PC-9 (cell line): ENCODE data around the gene PEX11G. TPM values are rescaled to one million over a fixed set of nuclear protein-coding genes. Genes with fewer than 3 reads are reported as not detected.

Source experiments
- BruUV-seq: library from RNA; stranded (reverse); fragments of 400-500 nt; replicated peaks from 2 replicates; lab custom pipeline; 2021; lab: Mats Ljungman, UMichigan
- CTCF ChIA-PET: fragments of 300-600 bp; sonication (Branson Sonifier 250); formaldehyde crosslinking; loops from one replicate; lab custom pipeline; 2022; ENCODE audit warnings: antibody characterized with exemption; lab: Charles Lee
- POLR2A ChIA-PET: fragments of 300-600 bp; sonication (Branson Sonifier 250); formaldehyde crosslinking; loops from one replicate; lab custom pipeline; 2022; ENCODE audit warnings: antibody characterized with exemption; ENCODE audit not compliant: unreplicated experiment; lab: Charles Lee
- DNase-seq, 2 experiments: peaks; one replicate each; pipeline versions ENCODE4 v3.0.0 to v3.0.0-alpha.2; 2015 to 2022; ENCODE audit warnings: mixed read lengths in 1 of 2
- H2AFZ ChIP-seq: fragments of 200-600 bp; sonication (generic); 2 replicates; pipeline ENCODE4 v1.8.1; 2017; ENCODE audit warnings: antibody characterized with exemption
- H3F3A ChIP-seq: fragments of 200-600 bp; sonication (generic); 2 replicates; pipeline ENCODE4 v1.8.1; 2017; ENCODE audit warnings: antibody characterized with exemption, mild to moderate bottlenecking, low read depth; ENCODE audit not compliant: insufficient read depth
- H3K27ac ChIP-seq: fragments of 200-600 bp; sonication (generic); 2 replicates; pipeline ENCODE4 v1.6.1; 2016; ENCODE audit warnings: mixed run types
- H3K27me3 ChIP-seq: fragments of 200-600 bp; sonication (generic); 2 replicates; pipeline ENCODE4 v1.6.1; 2016; ENCODE audit warnings: low read depth, mixed run types; ENCODE audit not compliant: insufficient read depth
- H3K36me3 ChIP-seq: fragments of 200-600 bp; sonication (generic); 2 replicates; pipeline ENCODE4 v1.6.1; 2016; ENCODE audit warnings: low read depth, mixed run types
- H3K4me1 ChIP-seq: fragments of 200-600 bp; sonication (generic); replicated peaks from 2 replicates; pipeline ENCODE4 v1.6.1; 2016; ENCODE audit warnings: mixed run types; ENCODE audit not compliant: insufficient read depth
- H3K4me2 ChIP-seq: fragments of 200-600 bp; sonication (generic); 2 replicates; pipeline ENCODE4 v1.6.1; 2017; ENCODE audit warnings: mixed run types
- H3K4me3 ChIP-seq: fragments of 200-600 bp; sonication (generic); 2 replicates; pipeline ENCODE4 v1.6.1; 2016; ENCODE audit warnings: mixed run types
- H3K79me2 ChIP-seq: fragments of 200-600 bp; sonication (generic); 2 replicates; pipeline ENCODE4 v1.6.1; 2017; ENCODE audit warnings: low read depth, mixed run types
- H3K9me2 ChIP-seq: fragments of 200-600 bp; sonication (generic); 2 replicates; pipeline ENCODE4 v1.8.1; 2017; ENCODE audit warnings: mild to moderate bottlenecking; ENCODE audit not compliant: insufficient read depth
- H3K9me3 ChIP-seq: fragments of 200-600 bp; sonication (generic); 2 replicates; pipeline ENCODE4 v1.8.1; 2016; ENCODE audit warnings: low read depth; ENCODE audit not compliant: insufficient read depth
- H4K20me1 ChIP-seq: fragments of 200-600 bp; sonication (generic); 2 replicates; pipeline ENCODE4 v1.8.1; 2017; ENCODE audit not compliant: insufficient read depth
- CTCF ChIP-seq: fragments of 200-600 bp; sonication (generic); conservative IDR thresholded peaks from 2 replicates; pipeline ENCODE4 v1.6.1; 2017; ENCODE audit warnings: mixed run types, antibody characterized with exemption, mild to moderate bottlenecking, moderate library complexity
- EZH2 ChIP-seq: fragments of 200-600 bp; sonication (generic); IDR thresholded peaks from 2 replicates; pipeline ENCODE4 v1.8.0; 2017; ENCODE audit warnings: antibody characterized with exemption, low read depth
- intact Hi-C: fragments of 100-400 bp; cut with micrococcal nuclease; formaldehyde crosslinking; loops from one replicate; pipeline ENCODE4 v1.10.0; 2022; ENCODE audit not compliant: unreplicated experiment
- total RNA-seq: library from RNA; stranded (reverse); gene quantifications from 2 replicates; pipeline ENCODE4 v1.2.3, GENCODE V29; 2021

The PEX11G gene
- total RNA-seq, 1 experiment from 2014 or later = 10.5 TPM

GRCh38 chr19:7461841-7462629 lies 26.8 kb downstream of the PEX11G start:
- Histone ChIP-seq H2AFZ (no peak overlapping the region), H3F3A (peaks cover 47% of the 10 kb centered on the region), H3K27me3 (no peaks in the 10 kb centered on the region), H3K9me3 (no peaks in the 10 kb centered on the region), H3K9me2 (no peaks in the 10 kb centered on the region), H3K79me2 (peaks cover 9% of the 10 kb centered on the region; the same call in 1 of the 2 replicates), H3K36me3 (peaks cover 23% of the 10 kb centered on the region), H3K27ac (peak overlapping the region; percentile 98), H3K4me3 (no peak overlapping the region), H3K4me2 (peak overlapping the region; percentile 75), H3K4me1 (peaks cover 36% of the 10 kb centered on the region), H4K20me1 (no peaks in the 10 kb centered on the region)
- no peak for TF ChIP-seq CTCF
- TF ChIP-seq EZH2 = no peak
- no peak for DNase-seq
- ChIA-PET CTCF (interaction anchor here (0.6 kb wide), 1 partner anchor 23 kb away, joined by 5 read pairs; no protein-coding TSS in a partner anchor), POLR2A (no interaction called here)
- no TSS peak for BruUV-seq
- intact Hi-C loops = loop anchor here (2.0 kb wide), 3 partner anchors 63 to 73 kb away; partner anchors contain the start of gene PNPLA6

- Histone ChIP-seq H3K79me2 (peaks cover 9% of the 10 kb centered on the region; the same call in 1 of the 2 replicates), H3K27me3 (no peaks in the 10 kb centered on the region), H2AFZ (peak overlapping the region; percentile 40; the same call in 1 of the 2 replicates), H3K9me2 (no peaks in the 10 kb centered on the region), H3K27ac (peak overlapping the region; percentile 98), H3K4me2 (peak overlapping the region; percentile 75), H3K4me3 (peak overlapping the region; percentile 32; the same call in 1 of the 2 replicates), H3K36me3 (peaks cover 28% of the 10 kb centered on the region), H3K4me1 (peaks cover 36% of the 10 kb centered on the region), H4K20me1 (no peaks in the 10 kb centered on the region), H3F3A (peaks cover 55% of the 10 kb centered on the region), H3K9me3 (no peaks in the 10 kb centered on the region)
- no peak for TF ChIP-seq EZH2
- no peak for TF ChIP-seq CTCF
- ChIA-PET CTCF (interaction anchor here (0.6 to 1.1 kb wide), 2 partner anchors 14 to 108 kb away, joined by 5 to 8 read pairs; no protein-coding TSS in a partner anchor), POLR2A (interaction anchor here (0.6 to 0.7 kb wide), 6 partner anchors 51 to 410 kb away, joined by 3 to 7 read pairs (median 5); partner anchors contain the start of genes PCP2 and ZNF358)
- DNase-seq = peak; percentile 92 to 99
- BruUV-seq = no TSS peak
- intact Hi-C loops = loop anchor here (2.0 kb wide), 3 partner anchors 62 to 74 kb away; partner anchors contain the start of gene PNPLA6
These were observed 28.3 kb downstream of the PEX11G start for GRCh38 chr19:7460562-7460966.

- Histone ChIP-seq H3K4me2 (peak overlapping the region; percentile 75), H2AFZ (no peak overlapping the region; the same call in 1 of the 2 replicates), H3K4me1 (peaks cover 36% of the 10 kb centered on the region), H3K9me3 (no peaks in the 10 kb centered on the region), H3K27ac (peak overlapping the region; percentile 98), H3K36me3 (peaks cover 30% of the 10 kb centered on the region), H3F3A (peaks cover 55% of the 10 kb centered on the region), H3K4me3 (peak overlapping the region; percentile 32; the same call in 1 of the 2 replicates), H3K27me3 (no peaks in the 10 kb centered on the region), H3K9me2 (no peaks in the 10 kb centered on the region), H3K79me2 (peaks cover 9% of the 10 kb centered on the region; the same call in 1 of the 2 replicates), H4K20me1 (no peaks in the 10 kb centered on the region)
- ChIA-PET POLR2A (interaction anchor here (0.6 to 0.7 kb wide), 2 partner anchors 62 to 986 kb away, joined by 4 to 5 read pairs; no protein-coding TSS in a partner anchor), CTCF (no interaction called here)
- TF ChIP-seq EZH2 = no peak
- no peak for TF ChIP-seq CTCF
- DNase-seq = no peak
- intact Hi-C loops = loop anchor here (2.0 kb wide), 3 partner anchors 61 to 75 kb away; partner anchors contain the start of gene PNPLA6
- no TSS peak for BruUV-seq
These were observed 29.1 kb downstream of the PEX11G start for GRCh38 chr19:7459773-7460172.
